Activated T-cell treated with anti-CD3 and anti-CD28 coated beads for 1 hour (primary cell): ENCODE data around the gene ITPKC.
"Not testable (repeated sequence)": the region's sequence is repeated elsewhere in the genome, so short reads cannot be mapped to it uniquely, and the experiment has no call there.

Experiments
- DNase-seq: peaks from one replicate; pipeline ENCODE4 v3.0.0-alpha.2; 2020; ENCODE audit warnings: low read depth

Gene ITPKC

DNA sequence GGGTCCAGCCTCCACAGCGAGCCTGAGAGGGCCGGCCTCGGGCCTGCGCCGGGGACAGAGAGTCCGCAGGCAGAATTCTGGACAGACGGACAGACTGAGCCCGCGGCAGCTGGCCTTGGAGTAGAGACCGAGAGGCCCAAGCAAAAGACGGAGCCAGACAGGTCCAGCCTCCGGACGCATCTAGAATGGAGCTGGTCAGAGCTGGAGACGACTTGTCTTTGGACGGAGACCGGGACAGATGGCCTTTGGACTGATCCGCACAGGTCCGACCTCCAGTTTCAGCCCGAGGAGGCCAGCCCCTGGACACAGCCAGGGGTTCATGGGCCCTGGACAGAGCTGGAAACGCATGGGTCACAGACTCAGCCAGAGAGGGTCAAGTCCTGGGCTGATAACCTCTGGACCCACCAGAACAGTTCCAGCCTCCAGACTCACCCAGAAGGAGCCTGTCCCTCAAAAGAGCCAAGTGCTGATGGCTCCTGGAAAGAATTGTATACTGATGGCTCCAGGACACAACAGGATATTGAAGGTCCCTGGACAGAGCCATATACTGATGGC is 490 bp downstream of the ITPKC start:
- no peak for DNase-seq

- DNase-seq: no peak
Observed at GRCh38 chr19:40717880-40718773, 1.2 kb downstream of the ITPKC start.

DNA sequence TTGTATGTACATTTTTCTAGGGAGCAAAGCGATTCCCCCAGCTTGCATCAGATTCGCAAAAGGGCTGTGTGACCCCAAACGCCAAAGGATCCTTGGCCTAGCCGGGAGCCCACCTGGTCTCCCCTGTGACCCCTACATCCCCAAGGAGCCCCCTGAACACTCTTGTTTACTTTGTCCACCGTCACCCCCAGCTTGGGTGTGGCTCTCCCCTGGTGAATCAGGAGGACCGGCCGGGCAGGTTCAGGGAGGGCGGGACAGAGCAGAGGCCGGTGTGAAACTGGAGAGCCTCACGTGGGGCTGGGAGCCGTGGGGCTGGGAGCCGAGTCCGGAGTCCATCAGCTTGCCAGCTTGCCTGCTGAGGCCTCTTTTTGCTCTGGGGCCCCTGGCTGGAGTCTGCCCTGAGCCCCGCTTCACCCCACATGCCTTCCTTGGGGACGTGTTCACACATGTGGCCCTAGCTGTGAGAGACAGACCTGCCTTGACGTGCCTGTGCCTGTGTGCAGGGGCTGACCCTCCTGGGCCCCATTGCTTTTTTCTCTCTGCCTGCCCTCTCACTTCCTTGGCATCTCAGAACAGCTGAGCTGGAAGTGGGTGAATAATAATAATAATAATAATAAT is 2.0 kb downstream of the ITPKC start:
- no peak for DNase-seq

GRCh38 chr19:40719414-40719894 is 2.5 kb downstream of the ITPKC start:
- no peak for DNase-seq

DNA sequence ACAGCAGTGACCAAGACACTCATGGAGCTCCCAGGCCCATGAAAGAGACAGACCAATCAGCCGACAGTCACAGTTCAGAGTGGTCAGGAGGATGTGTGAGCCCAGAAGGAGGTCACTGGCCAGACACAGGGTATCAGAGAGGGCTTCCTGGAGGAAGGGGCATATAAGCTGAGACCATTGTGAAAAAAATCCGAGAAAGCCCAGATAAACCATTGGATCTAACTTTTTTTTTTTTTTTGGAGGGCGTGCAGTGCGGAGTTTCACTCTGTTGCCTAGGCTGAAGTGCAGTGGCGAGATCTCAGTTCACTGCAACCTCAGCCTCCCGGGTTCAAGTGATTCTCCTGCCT is 4.2 kb downstream of the ITPKC start:
- no peak for DNase-seq

GRCh38 chr19:40721936-40722661 is 5.2 kb downstream of the ITPKC start:
- no peak for DNase-seq

GRCh38 chr19:40723661-40724254 is 6.8 kb downstream of the ITPKC start:
- no peak for DNase-seq

GRCh38 chr19:40724315-40724714 is 7.4 kb downstream of the ITPKC start:
- no peak for DNase-seq

DNA sequence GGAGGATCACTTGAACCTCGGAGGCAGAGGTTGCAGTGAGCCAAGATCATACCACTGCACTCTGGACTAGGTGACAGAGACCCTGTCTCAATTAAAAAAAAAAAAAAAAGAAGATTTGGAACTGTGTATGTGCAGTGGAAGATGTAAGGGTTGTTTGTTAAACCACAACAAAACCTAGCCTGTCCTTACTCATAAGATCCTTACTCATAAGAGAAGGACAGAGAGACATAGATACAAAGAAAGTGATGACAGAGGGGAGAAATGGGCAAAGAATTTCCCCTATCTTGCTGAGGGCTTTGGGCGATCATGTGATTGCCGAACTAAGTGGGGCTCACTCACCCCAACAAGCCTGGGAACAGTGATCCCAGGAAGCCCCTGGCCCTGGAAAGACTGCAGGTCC is 7.9 kb downstream of the ITPKC start:
- DNase-seq: no peak

DNA sequence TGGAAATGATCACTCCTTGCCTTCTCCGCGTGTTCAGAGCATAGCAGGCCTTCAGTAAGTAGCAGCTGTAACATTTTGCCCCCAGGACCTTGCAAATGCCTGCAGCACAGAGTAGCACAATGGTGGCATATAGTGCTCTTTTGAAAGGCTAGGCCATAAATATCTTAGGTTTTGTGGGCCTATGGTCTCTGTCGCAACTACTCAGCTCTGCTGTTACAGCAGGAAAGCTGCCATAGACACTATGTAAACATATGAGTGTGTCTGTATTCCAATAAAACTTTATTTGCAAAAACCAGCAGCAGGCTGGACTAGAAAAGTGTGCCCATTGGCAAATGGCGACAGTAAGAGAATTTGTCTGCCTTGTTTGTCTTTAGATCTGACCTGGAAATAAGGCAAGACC is 9.4 kb downstream of the ITPKC start:
- no peak for DNase-seq

DNA sequence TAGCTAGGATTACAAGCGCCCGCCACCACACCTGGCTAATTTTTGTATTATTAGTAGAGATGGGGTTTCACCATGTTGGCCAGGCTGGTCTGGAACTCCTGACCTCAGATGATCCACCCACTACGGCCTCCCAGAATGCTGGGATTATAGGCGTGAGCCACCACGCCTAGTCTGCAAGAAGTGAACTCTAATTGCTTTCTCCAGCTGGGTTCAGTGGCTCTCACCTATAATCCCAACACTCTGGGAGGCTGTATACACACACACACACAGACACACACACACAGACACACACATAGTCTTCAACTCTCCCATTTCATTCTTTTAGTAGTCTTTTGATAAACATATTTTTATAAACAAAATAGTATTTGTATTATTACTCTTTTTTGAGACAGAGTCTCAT is 13.2 kb downstream of the ITPKC start:
- DNase-seq: not testable (repeated sequence)

DNA sequence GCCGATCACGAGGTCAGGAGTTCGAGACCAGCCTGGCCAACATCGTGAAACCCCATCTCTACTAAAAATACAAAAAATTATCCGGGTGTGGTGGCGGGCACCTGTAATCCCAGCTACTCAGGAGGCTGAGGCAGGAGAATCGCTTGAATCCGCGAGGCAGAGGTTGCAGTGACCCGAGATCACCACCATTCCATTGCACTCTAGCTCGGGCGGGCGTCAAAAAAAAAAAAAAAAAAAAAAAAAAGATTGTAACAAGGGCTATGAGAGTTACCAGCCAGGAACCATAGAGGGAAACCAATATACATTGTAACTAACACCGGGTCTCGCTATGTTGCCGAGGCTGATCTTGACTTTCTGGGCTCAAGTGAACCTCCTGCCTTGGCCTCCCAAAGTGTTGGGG is 15.4 kb downstream of the ITPKC start:
- DNase-seq: not testable (repeated sequence)

- no peak for DNase-seq
Observed at GRCh38 chr19:40733149-40733548, 16.2 kb downstream of the ITPKC start.

- no peak for DNase-seq
Observed at GRCh38 chr19:40735013-40735771, 18.3 kb downstream of the ITPKC start.

- no peak for DNase-seq
Observed at GRCh38 chr19:40736661-40737060, 19.7 kb downstream of the ITPKC start.

GRCh38 chr19:40737102-40737644 is 20.3 kb downstream of the ITPKC start:
- DNase-seq: no peak

DNA sequence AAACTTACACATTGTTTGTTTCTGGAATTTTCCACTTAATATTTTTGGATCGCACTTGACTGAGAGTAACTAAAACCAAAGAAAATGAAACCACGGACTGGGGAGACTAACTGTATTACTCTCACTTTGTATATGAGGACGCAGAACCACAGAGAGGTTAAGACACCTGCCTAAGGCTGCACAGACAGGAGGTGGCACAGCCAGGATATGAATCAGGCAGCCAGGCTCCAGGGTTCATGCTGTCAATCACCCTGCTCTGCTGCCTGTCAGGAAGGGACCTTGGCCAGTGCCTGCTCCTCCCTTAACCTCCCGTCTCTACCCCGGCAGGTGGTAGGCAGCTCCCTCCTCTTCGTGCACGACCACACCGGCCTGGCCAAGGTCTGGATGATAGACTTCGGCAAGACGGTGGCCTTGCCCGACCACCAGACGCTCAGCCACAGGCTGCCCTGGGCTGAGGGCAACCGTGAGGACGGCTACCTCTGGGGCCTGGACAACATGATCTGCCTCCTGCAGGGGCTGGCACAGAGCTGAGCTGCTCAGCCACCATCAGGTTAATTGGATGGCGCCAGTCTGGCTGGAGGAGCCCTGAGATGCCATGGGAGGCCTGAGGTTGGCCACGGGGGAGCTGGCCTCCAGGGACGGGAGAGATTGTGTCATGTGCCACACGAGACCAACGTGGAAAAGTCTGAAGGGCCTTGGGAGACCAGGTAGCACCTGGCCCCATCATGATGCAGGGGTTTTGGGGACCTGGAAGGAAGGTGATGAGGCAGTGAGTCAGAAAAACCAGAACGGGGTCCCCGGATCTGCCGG is 22.3 kb downstream of the ITPKC start:
- DNase-seq: no peak

DNA sequence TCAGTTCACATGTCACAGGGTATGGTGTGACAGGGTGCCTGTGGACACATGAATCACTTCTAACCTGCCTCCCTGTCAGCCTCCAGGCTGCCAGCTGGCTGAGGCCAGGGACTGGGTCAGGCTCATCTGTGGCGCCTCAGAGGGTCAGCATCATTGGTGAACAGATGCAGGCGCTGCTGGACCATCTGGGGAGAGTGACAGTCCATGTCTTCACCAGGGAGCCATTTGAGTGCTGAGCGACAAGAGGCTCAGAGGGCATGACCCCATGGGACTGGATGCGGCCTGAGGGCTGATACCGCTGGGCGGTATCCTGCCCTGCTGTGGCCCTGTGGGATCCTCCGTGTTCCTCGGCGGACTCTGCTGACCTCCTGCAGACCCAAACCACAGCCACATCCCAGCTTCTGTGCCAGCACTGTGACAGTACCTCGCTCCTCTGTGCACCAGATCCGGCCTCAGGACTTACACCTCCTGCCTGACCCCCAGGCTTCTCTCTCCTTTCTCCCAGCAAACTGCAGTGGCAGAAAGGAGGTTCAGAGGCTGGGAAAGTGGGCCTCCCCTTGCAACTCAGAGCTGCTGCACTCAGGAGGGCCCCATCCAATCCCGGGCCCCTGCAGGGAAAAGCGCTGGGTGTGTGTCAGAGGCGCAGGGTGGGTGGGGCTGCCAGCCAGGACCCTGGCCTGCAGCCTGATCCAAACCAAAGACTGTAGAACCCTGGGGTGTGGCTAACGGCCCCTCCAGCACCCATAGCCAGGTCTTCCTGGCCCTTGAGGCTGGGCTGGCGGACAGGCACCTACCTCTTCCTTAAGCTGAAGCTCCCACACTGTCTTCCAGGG is 23.2 kb downstream of the ITPKC start:
- no peak for DNase-seq

- no peak for DNase-seq
Observed at GRCh38 chr19:40740747-40741146, 23.8 kb downstream of the ITPKC start.
